Effector CD8-positive, alpha-beta T cell (primary cell): ENCODE results near the gene CFAP43.

Experiments used
- DNase-seq: peaks from one replicate; lab custom pipeline; 2025; lab: John Stamatoyannopoulos, UW
- total RNA-seq, 4 experiments: gene quantifications; one replicate each; lab custom pipeline; 2026; lab: John Stamatoyannopoulos, UW

CFAP43 gene, protein sequence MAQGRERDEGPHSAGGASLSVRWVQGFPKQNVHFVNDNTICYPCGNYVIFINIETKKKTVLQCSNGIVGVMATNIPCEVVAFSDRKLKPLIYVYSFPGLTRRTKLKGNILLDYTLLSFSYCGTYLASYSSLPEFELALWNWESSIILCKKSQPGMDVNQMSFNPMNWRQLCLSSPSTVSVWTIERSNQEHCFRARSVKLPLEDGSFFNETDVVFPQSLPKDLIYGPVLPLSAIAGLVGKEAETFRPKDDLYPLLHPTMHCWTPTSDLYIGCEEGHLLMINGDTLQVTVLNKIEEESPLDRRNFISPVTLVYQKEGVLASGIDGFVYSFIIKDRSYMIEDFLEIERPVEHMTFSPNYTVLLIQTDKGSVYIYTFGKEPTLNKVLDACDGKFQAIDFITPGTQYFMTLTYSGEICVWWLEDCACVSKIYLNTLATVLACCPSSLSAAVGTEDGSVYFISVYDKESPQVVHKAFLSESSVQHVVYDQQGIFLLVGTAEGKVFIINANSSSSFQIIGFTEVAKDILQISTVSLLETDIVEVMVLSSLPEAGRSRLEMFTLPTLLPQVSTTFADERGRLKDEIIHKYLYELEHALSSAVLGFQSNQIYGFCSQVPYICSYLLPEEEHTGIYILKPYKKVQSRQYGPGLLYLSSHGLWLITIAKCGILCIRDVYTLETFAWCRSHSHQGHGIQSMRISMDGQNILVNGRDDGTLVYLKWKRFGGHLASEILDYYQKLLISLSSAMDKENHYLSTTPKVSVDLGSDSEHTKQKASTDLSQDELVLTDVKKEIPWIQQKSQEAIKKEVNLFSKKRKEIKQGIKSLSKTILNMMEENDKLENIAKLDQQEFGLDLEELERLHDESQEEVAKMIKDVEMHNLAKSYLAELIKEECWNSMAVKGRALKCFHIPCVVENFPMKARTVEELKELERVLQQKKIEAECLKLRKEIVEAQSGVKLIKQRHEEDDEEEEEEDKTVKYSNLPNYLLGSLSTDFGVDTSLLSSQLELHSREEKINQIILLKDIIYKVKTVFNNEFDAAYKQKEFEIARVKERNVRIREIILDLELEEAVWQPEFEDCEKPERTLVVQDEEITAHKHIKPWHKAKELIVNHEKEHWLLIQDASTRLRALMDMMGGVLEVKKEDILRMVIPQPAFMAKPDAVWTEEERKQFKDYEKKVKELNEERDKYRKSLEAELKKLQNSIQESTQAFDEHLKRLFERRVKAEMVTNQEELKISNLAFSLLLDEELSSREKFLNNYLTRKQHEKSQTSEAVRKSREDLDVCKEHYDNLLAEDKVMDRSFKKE (N-terminal part only)
- total RNA-seq, result 0 to 0.97 (median 0.06) reads per million in 4 experiments

DNA sequence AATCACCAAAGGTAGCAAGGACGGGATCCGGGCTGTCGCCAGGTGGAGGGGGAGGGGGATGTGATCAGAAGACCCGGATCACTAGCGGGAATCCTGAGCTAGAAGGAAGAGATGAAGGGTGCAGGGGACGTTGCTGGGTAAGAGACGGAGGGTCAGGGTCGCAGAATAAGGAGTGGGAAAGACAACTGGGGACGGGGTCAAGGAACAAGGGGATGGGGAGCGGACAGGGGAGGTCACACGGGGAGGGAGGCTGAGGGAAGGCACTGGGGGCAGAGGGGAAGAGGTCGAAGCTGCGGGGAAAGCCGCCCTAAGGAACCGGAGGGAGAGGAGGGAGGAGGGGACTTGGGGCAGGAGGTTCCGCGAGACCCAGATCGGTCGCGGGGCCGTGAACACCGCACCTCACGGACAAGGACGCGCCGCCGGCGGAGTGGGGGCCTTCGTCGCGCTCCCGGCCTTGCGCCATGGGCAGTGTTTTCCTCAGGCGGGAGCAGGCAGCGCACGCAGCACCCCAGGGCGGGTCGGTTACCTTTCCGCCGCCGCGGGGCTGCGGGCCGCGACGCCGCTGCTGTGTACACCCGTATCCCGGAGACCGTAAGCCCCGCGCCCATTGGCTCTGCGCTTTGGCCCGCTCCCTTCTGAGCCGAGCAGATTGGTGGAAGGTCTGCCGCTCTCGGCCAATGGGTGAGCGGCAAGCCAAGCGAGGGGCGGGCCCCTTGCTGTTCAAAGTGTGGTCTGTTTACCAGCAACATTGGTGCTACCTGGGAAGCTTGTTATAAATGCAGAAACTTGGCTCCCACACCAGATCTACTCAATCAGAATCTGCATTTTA, at the start of gene CFAP43:
CFAP43 (minus strand) TSS at position 581 of the 829 bp plus-strand sequence; CDS start at position 463, 118 bp downstream.
- peak; percentile 99 for DNase-seq

DNA sequence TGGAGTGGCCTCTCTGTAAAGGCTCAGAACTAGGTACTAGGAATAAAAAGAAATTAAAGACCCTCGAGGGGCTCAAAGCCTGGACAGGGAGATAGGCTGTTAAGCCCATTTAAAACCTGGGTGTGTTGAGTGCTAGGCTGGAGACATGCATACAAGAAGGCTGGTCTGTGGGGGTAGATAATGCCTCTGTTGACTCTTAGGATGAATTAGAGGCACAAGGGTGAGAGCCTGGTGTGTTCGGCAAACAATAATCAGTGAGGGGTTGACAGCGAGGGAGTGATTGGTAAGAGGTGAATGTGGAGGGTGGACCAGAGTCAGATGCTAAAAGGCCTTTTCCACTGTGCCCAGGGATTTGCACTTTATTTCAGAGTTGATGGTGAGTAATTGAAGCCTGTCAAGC, 49.5 kb upstream of the CFAP43 start:
- no peak for DNase-seq

DNA sequence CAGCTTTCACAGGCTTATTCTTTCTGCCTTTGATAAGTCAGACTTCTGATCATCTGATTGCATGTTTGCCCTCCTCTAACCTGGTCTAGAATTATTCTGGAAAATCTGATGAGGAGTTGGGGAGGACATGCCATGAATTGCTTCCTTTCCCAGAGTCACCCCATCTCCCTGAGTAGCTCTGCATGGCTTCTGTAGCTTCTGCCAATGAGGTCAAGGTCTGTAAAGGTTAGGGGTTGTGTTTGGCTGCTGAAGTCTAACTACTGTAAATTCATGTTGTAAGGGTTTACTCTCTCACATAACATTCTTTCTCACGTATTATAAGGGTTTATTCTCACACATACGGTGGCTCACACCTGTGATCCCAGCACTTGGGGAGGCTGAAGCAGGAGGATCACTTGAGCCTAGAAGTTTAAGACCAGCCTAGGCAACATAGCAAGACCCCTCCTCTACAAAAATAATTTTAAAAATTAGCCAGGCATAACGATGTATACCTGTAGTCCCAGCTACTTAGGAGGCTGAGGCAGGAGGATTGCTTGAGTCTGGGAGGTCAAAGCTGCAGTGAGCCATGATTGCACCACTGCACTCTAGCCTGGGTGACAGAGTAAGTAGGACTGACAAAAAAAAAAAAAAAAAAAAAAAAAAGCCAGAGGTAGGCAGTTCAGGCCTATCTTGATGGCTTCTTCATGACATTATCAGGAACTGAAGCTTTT, 47.5 kb upstream of the CFAP43 start:
- DNase-seq, result no peak

DNA sequence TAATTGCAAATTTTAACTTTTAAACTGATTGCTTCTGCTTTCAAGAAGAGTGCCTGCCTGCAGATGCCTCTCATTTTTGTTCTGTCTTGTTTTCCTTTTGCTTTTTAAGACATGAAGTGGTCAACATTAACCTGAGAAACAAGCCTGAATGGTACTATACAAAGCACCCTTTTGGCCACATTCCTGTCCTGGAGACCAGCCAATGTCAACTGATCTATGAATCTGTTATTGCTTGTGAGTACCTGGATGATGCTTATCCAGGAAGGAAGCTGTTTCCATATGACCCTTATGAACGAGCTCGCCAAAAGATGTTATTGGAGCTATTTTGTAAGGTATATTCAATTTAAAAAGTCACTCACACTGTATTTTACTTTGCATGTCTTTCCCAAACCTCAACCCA, 45.6 kb upstream of the CFAP43 start:
- DNase-seq, result no peak

DNA sequence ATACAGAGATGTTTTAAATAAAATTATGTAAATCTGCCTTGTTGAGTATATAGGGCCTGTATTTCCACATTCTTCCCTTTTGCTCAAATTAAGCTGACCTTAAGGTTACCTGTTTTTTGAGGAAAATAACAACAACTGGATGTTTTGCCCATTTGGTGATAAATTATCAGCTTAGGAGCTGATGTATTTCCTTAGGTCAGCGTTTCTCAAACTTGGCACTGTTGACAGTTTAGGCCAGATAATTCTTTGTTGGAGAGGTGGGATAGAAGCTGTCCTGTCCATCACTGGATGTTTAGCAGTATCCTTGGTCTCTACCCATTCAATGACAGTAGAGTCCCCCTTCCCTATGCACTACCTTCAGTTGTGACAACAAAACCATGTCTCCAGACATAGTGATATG, 44.0 kb upstream of the CFAP43 start:
- DNase-seq, result no peak

DNA sequence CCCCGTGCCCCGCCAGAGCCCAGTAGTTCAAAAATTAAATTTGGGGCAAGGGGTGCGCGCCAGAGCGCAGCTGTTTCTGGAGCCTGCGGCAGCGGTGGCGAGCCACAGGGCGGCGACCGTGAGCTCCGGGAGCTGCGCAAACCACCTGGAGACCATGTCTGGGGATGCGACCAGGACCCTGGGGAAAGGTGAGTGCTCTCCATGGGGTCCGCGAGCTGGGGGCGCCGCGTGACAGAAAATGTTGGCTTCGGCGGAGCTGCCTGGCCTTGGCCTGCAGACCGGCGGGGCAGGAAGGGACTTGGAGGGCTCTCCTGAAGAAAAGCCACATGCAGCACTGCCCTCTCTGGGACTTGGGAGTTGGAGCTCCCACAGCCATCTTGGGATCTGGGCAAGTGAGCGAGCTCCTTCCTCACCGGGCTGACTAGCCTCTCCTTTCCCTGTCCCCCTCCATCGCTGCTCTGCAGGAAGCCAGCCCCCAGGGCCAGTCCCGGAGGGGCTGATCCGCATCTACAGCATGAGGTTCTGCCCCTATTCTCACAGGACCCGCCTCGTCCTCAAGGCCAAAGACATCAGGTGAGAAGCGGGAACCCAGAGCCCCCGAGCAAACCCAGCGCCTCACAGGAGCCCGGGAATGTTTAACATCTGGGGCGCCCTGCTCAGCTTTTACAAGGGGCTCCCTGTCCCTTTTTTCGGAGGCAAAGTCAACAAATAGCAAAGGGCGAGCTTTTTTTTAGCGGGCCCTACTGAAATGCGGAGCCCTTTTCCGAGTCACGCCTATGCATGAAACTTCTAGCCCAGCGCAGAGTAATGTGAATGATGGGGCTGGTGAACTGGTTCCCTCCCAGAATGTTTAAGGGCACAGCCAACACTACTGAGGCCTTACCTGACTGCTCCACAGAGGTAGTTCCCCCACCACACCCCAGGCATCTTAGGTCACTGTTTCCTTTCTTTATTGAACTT, 42.9 kb upstream of the CFAP43 start:
- DNase-seq, result peak; percentile 12

DNA sequence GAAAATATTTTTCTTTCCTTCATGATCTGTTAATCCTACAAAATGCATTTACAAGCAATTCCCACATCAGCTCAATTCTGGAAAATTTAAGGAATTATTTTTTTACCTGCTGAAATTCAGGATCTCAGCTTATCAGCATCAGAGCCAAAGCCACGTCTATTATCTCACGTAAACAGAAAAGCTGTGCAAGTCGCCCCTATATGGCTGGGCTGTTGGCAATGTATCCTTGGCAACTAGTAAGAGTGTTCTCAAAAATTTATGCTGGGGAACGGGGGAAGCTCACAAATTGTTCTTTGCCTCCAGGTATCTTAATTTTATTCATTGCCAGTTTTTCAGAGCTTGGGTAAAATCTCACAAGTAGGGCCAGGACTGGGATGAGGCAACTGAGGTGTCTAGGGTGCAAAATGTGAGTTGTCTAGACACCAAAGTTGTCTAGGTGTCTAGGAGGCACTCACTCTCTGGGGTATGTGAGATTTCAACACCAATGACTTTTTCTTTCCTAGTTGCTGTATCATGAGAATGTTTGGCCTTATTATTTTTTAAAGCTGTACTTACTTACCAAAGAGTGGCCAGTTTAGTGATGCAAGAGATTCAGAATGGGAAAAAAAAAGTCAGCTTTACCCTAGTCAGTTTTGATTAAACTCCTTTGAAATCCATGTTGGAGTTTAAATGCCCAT, 41.9 kb upstream of the CFAP43 start:
- no peak for DNase-seq

DNA sequence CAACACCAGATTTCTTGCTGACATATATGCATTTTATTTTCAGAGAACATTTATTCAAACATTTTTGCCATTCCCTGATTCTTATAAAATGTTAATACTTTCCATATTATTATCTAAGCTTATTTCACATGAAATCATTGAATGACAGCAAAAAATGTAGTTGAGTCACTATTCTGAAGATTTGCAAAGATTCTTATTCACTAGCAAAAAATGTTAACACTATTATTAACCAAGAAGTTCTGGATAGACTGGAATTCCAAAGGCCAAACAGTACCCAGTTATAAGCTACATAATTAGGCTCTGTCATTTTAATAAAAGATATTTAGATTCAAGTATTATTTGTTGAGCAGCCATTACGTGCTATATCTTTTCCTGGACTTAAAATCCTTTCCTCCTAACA, 41.1 kb upstream of the CFAP43 start:
- DNase-seq, result no peak

DNA sequence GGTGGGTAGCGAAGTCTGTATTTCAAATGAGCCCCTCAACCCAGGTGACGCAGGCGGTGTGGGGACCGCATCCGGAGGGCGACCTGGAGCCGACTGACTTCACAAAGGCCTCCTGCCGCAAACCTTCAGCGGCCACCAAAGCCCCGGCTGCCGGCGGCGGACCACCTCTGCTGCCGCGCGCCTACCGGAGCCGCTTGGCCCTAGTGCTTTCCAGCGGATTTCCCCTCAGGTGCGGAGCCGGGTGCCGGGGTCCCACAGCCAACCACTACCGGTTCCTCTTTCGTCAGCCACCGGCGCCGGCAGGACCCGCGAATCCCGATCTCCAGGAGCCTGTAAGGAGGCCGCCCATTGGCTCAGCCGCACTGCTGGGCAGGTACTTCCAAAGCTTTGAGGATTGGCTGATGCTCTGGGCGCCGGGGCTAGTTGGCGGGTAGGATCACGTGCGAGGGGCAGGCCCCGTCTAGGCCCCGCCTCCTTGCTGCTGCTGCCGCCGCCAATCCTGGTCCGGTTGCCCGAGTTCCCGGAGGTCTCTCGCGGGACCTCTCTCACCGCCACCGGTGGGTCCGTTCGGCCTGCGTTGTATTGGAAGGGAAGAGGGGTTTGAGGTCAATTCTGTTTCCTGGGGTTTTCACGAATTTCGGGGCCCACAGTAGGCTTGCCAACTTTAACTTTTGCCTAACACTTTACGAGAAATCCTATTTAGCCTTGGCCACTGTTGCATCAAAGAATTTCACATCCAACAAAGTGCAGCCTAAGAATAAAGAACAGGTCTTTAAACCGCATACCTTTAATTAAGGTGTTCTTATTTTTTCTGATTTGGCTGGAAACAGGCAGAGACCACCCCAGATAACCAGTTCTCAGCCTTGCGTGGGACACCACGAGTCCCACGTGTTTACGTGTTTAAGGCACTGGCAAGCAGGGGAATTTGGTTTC, 36.8 kb upstream of the CFAP43 start, which contains the start of gene GSTO2:
GSTO2 (plus strand) TSS at position 472 of the 933 bp plus-strand sequence. CDS start 5,732 bp downstream, outside the sequence.
- peak; percentile 96 for DNase-seq

DNA sequence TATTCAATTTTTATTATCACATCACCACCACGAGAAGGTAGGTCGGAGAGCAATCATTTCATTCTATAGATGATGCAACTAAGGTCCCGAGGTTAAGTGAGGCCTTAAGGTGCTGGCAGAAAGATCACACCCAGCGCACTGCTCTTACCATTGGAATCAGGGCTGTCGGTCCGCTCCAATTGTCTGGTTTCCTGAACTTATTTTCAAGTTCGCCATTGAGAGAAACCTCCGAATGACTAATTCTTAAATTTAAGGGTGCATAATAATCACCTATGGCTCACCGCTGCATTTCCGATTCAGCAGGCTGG, 36.2 kb upstream of the CFAP43 start:
- DNase-seq, result no peak

DNA sequence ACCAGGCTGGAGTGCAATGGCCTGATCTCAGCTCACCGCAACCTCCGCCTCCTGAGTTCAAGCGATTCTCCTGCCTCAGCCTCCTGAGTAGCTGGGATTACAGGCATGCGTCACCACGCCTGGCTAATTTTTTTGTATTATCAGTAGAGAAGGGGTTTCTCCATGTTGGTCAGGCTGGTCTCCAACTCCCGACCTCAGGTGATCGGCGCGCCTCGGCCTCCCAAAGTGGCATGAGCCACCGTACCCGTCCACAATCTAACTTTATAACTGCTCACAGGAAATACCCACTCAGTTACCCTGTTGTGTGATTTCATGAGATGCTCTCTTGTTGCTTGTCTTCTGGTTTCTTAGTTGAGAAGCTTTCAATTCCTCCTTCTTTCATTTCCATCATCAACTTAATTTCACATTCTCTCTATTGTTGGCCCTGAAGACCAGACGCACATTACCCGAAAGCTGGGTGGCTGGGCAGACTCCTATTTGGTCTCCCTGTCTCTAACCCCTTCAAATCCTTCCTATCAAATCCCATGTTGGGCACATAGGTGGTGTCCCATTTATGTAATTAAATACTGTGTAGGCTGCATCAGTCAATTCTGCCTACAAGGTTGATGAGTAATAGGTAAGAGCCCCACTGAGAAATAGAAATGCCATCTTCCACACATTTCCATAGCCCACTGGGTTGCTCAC, 35.7 kb upstream of the CFAP43 start:
- DNase-seq, result no peak

DNA sequence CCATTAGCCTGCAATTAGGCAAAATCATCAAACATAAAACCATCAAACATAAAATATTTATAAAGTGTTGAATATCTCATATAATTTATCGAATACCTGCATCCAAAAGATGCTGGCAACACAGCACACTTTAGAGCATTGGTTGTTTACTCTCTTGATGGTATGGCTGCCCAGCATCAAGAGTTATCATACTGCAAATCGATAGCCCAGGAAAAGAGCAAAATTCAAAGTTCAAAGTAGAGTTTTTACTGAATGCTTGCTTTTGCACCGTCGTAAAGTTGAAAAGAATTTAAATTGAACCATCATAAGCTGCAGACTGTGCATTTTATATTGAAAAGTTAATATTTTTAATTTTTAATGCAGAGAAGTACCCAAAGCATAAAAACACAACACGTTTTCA, 32.6 kb upstream of the CFAP43 start:
- DNase-seq, result no peak

DNA sequence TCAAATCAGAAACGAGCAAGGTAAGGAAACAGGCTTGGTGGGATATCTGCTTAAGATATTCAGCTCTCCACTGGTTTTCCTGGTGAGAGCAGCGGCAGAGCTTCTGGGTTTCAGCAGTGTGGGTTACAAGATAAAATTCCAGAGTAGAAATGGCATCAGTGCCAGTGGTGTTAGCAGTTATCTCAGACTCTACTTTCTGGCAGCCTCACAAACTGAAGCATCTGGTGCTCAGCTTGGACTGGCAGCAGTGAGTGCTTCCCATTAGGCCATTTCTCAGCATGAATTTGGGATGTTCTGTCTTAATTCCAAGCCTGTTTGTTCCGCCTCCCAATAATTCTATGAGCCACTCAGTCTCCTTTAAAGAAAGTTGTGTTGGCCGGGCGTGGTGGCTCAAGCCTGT, 29.9 kb upstream of the CFAP43 start:
- DNase-seq, result no peak

DNA sequence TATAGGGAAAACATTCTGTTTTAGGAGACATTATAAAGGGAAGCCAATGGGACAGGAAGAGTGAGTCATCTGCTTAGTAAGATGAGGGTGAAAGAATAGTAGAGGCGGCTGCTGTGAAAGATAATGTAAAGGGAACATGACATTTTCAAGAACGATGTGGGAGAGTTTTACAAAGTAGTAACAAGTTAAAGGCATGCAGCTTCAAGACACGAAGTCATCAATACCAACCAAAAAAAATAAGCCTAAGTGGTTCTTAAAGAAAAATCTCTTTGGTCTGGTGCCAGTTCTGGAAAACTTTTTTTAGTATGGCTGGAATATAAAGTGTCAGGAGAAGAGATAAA, 28.6 kb upstream of the CFAP43 start:
- DNase-seq, result no peak

DNA sequence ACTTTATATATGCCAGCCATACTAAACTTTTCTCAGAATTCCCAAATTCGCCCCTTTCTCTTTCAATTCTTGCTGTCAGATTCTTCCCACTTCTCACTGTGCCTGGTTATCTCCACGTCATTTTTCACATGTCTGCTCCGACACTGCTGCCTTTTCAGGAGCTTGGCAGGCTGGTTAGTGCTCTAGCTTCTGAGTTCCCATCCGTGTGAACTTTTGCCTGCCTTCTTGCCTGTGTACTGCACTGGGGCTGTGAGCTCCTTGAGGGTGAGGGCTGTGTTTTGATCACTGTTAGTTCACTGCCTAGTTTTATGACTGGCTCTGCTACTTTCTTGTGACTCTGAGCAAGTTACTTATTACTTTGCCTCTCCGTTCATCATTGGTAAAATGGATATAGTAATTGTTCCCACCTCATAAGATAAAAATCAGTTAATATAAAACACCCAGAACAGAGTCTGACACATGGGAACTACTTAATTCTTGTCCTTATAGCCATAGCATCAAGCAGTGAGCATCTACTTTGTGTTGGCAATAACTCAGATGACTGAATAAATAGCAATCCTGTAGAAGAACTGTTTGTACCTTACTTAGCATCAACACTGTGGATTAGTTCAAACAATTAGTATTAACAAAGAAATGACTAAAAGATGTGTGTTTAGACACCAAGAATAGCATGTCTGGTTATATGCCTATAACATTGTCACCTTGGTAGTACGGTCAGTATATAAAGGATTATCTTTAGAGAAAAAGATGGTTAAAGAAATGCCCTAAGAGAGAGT, 28.0 kb upstream of the CFAP43 start:
- DNase-seq, result no peak

DNA sequence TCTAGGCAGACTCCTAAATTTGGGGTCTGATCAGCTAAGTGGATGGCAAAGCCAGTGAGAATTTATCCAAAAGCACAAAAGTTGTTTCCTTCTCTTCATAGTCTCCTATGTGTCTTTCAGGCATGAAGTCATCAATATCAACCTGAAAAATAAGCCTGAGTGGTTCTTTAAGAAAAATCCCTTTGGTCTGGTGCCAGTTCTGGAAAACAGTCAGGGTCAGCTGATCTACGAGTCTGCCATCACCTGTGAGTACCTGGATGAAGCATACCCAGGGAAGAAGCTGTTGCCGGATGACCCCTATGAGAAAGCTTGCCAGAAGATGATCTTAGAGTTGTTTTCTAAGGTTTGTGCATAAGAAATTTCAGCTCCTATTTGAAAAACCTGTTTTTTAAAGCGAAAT, 27.3 kb upstream of the CFAP43 start:
- DNase-seq, result no peak
